Prostate gland (tissue), 2 donors: ENCODE data around the gene LMLN.

Experiments used
- POLR2AphosphoS5 ChIP-seq: sonication (generic); formaldehyde crosslinking; IDR thresholded peaks from one replicate; pipeline ENCODE4 v1.6.1; 2017; ENCODE audit warnings: antibody characterized with exemption
- TF ChIP-seq, protein P1 (sequence below), 4 experiments: fragments of 200-600 bp in 2 of 4; fragments of 450-650 bp in 2 of 4; sonication (generic) in 2 of 4; IDR thresholded peaks; 1 replicate in 3 of 4; 2 replicates in 1 of 4; pipeline ENCODE4 v1.5.1; 2016 to 2019; ENCODE audit warnings: antibody characterized with exemption in 4 of 4, mild to moderate bottlenecking in 2 of 4, moderate library complexity in 2 of 4

- TF ChIP-seq, protein P1, sequence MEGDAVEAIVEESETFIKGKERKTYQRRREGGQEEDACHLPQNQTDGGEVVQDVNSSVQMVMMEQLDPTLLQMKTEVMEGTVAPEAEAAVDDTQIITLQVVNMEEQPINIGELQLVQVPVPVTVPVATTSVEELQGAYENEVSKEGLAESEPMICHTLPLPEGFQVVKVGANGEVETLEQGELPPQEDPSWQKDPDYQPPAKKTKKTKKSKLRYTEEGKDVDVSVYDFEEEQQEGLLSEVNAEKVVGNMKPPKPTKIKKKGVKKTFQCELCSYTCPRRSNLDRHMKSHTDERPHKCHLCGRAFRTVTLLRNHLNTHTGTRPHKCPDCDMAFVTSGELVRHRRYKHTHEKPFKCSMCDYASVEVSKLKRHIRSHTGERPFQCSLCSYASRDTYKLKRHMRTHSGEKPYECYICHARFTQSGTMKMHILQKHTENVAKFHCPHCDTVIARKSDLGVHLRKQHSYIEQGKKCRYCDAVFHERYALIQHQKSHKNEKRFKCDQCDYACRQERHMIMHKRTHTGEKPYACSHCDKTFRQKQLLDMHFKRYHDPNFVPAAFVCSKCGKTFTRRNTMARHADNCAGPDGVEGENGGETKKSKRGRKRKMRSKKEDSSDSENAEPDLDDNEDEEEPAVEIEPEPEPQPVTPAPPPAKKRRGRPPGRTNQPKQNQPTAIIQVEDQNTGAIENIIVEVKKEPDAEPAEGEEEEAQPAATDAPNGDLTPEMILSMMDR (IDR thresholded peaks at IDR 0.05): no peak
- TF ChIP-seq POLR2AphosphoS5: no peak
Observed at GRCh38 chr3:197926418-197926817, 33.6 kb upstream of the LMLN start.
